ENCODE measurements around the gene RETREG3.
"Not testable (repeated sequence)": the region's sequence is repeated elsewhere in the genome, so short reads cannot be mapped to it uniquely, and the experiment has no call there.

RETREG3 gene

DNA sequence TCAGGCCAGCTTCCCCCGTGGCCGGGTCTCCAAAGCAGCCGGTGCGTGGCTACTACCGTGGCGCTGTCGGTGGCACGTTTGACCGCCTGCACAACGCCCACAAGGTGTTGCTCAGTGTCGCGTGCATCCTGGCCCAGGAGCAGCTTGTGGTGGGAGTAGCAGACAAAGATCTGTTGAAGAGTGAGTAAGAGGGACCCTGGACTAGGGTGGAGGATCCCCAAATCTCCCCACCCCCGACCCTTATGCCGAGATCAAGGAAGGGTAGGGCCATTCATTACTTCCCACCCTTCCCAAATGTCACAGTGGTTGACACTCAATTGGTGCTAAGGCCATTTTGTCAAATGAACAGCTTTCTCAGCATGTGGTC lies 46.0 kb downstream of the RETREG3 start:
- Histone ChIP-seq H3K9me3 (ENCODE audit: control insufficient read depth, low read length) (no peaks in the 10 kb centered on the region), H3K27ac (ENCODE audit: insufficient read depth, low read length, poor library complexity, severe bottlenecking) (no peak overlapping the region), H3K36me3 (ENCODE audit: control insufficient read depth, insufficient read depth, low read length) (peaks cover 18% of the 10 kb centered on the region), H3K27me3 (replicated peaks; ENCODE audit: control insufficient read depth, insufficient read depth, low read length, poor library complexity, severe bottlenecking) (no peaks in the 10 kb centered on the region), H3K4me3 (ENCODE audit: insufficient read depth, low read depth, low read length, poor library complexity, severe bottlenecking) (peak overlapping the region; percentile 95), H3K4me1 (ENCODE audit: control insufficient read depth, insufficient read depth, low read length, poor library complexity, severe bottlenecking) (peaks cover 32% of the 10 kb centered on the region)
- DNase-seq = no peak

DNA sequence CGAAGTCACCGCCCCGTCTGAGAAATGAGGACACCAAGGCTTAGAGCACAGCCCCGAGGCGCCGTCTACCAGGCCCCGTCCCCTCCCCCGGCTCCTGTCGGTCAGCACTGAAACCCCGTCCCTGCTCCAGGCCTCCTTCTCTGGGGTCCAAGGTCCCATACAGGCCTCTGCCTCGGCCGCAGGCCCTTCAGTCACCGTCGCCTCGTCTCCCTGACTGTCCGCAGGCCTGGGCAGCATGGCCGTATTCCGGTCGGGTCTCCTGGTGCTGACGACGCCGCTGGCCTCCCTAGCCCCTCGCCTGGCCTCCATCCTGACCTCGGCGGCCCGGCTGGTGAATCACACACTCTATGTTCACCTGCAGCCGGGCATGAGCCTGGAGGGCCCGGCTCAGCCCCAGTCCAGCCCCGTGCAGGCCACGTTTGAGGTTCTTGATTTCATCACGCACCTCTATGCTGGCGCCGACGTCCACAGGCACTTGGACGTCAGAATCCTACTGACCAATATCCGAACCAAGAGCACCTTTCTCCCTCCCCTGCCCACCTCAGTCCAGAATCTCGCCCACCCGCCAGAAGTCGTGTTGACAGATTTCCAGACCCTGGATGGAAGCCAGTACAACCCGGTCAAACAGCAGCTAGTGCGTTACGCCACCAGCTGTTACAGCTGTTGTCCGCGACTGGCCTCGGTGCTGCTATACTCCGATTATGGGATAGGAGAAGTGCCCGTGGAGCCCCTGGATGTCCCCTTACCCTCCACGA lies 46.6 kb downstream of the RETREG3 start:
- no peaks in the 10 kb centered on the region for H3K9me3 ChIP-seq (ENCODE audit: control insufficient read depth, low read length)
- H3K27me3 ChIP-seq (replicated peaks; ENCODE audit: control insufficient read depth, insufficient read depth, low read length, poor library complexity, severe bottlenecking) = no peaks in the 10 kb centered on the region
- DNase-seq = no peak
- H3K27ac ChIP-seq (ENCODE audit: insufficient read depth, low read length, poor library complexity, severe bottlenecking) = peak overlapping the region; percentile 84
- H3K4me1 ChIP-seq (ENCODE audit: control insufficient read depth, insufficient read depth, low read length, poor library complexity, severe bottlenecking) = peaks cover 29% of the 10 kb centered on the region
- H3K4me3 ChIP-seq (ENCODE audit: insufficient read depth, low read depth, low read length, poor library complexity, severe bottlenecking) = peak overlapping the region; percentile 95
- peaks cover 18% of the 10 kb centered on the region for H3K36me3 ChIP-seq (ENCODE audit: control insufficient read depth, insufficient read depth, low read length)

DNA sequence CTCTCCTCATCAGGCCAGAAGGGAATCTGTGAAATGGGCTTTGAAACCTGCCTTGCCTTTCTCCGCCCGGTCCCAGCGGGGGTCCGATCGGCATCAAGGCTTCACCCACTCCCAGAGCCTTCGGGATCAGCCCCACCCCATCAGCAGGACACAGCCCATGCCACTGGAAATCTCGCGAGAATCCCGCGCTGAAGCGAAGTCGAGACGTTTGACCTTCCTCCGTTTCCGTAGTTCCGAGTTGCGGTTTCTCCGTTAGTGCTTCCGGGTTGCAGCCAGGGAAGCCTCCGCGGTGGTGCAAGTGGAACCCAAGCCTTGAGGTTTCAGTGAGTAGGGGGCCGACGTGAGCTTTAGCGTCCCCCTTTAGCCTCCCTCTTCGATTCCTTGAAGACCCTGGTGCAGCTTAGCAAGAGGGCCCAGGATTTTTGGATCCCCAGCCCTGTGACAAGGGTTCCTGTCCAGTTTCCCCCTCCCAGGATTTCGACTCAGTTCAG lies 47.2 kb downstream of the RETREG3 start, which contains the start of gene COASY:
COASY (plus strand) TSS at position 252 of the 491 bp plus-strand sequence. CDS start 475 bp downstream, outside the sequence.
- DNase-seq = peak; percentile 81 to 88 (median 83)
- H3K4me1 ChIP-seq (ENCODE audit: control insufficient read depth, insufficient read depth, low read length, poor library complexity, severe bottlenecking) = peaks cover 26% of the 10 kb centered on the region
- H3K27me3 ChIP-seq (replicated peaks; ENCODE audit: control insufficient read depth, insufficient read depth, low read length, poor library complexity, severe bottlenecking) = no peaks in the 10 kb centered on the region
- H3K27ac ChIP-seq (ENCODE audit: insufficient read depth, low read length, poor library complexity, severe bottlenecking) = peak within 1 kb of the TSS; percentile 84
- H3K9me3 ChIP-seq (ENCODE audit: control insufficient read depth, low read length) = no peaks in the 10 kb centered on the region
- H3K36me3 ChIP-seq (ENCODE audit: control insufficient read depth, insufficient read depth, low read length) = peaks cover 18% of the 10 kb centered on the region
- H3K4me3 ChIP-seq (ENCODE audit: insufficient read depth, low read depth, low read length, poor library complexity, severe bottlenecking) = peak within 1 kb of the TSS; percentile 95

DNA sequence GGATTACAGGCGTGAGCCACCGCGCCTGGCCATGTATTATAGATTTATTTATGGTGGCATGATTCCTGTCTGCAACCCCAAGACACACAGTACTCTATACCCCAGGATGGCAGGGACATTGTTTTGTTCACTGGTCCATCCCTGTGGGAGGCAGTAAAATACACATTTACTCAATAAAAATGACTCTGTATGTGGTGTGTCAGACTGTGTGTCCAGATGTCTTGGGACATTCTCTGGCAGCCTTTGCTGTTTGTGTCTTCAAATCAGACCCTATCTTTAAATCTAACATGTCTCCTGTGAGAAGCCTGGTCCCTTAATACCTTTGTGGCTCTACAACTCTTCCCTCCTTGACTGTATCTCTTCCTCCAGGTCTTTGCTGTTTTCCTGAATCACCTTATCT lies 48.9 kb downstream of the RETREG3 start:
- no peaks in the 10 kb centered on the region for H3K9me3 ChIP-seq (ENCODE audit: control insufficient read depth, low read length)
- peaks cover 22% of the 10 kb centered on the region for H3K4me1 ChIP-seq (ENCODE audit: control insufficient read depth, insufficient read depth, low read length, poor library complexity, severe bottlenecking)
- H3K27ac ChIP-seq (ENCODE audit: insufficient read depth, low read length, poor library complexity, severe bottlenecking) = no peak overlapping the region
- no peaks in the 10 kb centered on the region for H3K27me3 ChIP-seq (replicated peaks; ENCODE audit: control insufficient read depth, insufficient read depth, low read length, poor library complexity, severe bottlenecking)
- no peak for DNase-seq
- peaks cover 10% of the 10 kb centered on the region for H3K36me3 ChIP-seq (ENCODE audit: control insufficient read depth, insufficient read depth, low read length)
- H3K4me3 ChIP-seq (ENCODE audit: insufficient read depth, low read depth, low read length, poor library complexity, severe bottlenecking) = no peak overlapping the region

DNA sequence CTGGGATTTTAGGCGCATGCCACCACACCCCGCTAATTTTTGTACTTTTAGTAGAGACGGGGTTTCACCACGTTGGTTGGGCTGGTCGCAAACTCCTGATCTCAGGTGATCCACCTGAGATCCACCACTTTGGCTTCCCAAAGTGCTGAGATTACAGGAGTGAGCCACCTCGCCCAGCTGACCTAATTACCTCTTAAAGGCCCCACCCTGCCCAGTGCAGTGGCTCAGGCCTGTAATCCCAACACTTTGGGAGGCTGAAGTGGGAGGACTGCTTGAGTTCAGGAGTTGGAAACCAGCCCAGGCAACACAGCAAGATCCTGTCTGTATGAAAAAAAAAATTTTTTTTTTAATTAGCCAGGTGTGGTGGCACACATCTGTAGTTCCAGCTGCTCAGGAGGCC lies 50.1 kb downstream of the RETREG3 start:
- Histone ChIP-seq H3K4me1 (ENCODE audit: control insufficient read depth, insufficient read depth, low read length, poor library complexity, severe bottlenecking) (peaks cover 29% of the 10 kb centered on the region), H3K36me3 (ENCODE audit: control insufficient read depth, insufficient read depth, low read length) (no peaks in the 10 kb centered on the region), H3K4me3 (ENCODE audit: insufficient read depth, low read depth, low read length, poor library complexity, severe bottlenecking) (no peak overlapping the region), H3K9me3 (ENCODE audit: control insufficient read depth, low read length) (no peaks in the 10 kb centered on the region), H3K27me3 (replicated peaks; ENCODE audit: control insufficient read depth, insufficient read depth, low read length, poor library complexity, severe bottlenecking) (no peaks in the 10 kb centered on the region), H3K27ac (ENCODE audit: insufficient read depth, low read length, poor library complexity, severe bottlenecking) (no peak overlapping the region)
- DNase-seq = no peak

DNA sequence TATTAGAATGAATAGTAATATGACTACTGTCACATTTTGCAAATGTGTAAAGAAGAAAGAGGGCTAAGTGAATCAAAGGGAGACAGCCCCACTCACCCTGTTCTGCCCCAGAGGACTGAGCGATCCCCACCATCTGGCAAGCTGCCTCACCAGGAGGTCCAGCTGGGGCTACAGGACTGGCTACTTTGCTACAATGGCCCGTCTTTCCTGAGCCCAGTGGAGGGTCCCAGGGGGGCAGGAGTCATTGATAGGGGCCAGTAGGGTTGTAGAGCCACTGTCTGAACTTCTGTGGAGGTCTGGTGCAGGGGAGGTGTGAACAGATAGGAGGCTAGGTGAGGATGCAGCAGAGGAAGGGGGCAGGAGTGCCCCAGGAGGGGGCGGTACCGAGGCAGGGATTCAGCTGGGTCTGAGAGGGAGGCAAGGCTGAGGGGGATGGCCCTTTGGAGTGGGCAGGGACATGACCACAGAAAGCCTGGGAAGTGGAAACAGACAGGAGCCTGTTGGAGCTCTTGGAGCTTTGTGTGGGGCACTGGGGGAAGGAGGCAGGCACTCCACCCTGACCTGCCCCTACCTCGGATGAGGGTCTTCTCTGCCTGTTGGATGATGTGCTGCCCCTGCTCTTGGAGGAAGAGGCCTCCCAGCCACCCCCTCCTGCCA lies 53.1 kb downstream of the RETREG3 start:
- H3K36me3 ChIP-seq (ENCODE audit: control insufficient read depth, insufficient read depth, low read length); H3K27me3 ChIP-seq (replicated peaks; ENCODE audit: control insufficient read depth, insufficient read depth, low read length, poor library complexity, severe bottlenecking); H3K9me3 ChIP-seq (ENCODE audit: control insufficient read depth, low read length); H3K27ac ChIP-seq (ENCODE audit: insufficient read depth, low read length, poor library complexity, severe bottlenecking); H3K4me3 ChIP-seq (ENCODE audit: insufficient read depth, low read depth, low read length, poor library complexity, severe bottlenecking); DNase-seq: not testable (repeated sequence)
- H3K4me1 ChIP-seq (ENCODE audit: control insufficient read depth, insufficient read depth, low read length, poor library complexity, severe bottlenecking) = peaks cover 14% of the 10 kb centered on the region

DNA sequence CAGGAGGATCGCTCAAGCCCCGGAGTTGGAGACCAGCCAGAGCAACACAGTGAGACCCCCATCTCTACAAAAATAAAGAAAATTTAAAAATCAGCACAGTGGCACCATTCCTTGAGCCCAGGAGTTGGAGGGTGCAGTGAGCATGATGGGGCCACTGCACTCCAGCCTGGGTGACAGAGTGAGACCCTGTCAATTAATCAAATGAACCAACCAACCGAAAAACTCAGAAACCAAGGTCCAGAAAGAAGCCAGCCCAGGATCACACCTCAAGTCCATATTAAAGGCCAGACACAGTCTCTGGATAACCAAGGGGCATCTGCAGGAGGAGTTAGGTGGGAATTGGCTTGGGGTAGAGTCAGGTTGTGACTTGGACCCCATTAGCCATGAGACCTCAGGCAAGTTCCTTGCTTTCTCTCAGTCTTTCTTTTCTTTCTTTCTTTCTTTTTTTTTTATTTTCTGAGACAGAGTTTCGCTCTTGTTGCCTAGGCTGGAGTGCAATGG lies 54.0 kb downstream of the RETREG3 start:
- peak overlapping the region; percentile 80 for H3K4me3 ChIP-seq (ENCODE audit: insufficient read depth, low read depth, low read length, poor library complexity, severe bottlenecking)
- no peaks in the 10 kb centered on the region for H3K27me3 ChIP-seq (replicated peaks; ENCODE audit: control insufficient read depth, insufficient read depth, low read length, poor library complexity, severe bottlenecking)
- H3K36me3 ChIP-seq (ENCODE audit: control insufficient read depth, insufficient read depth, low read length) = no peaks in the 10 kb centered on the region
- no peaks in the 10 kb centered on the region for H3K9me3 ChIP-seq (ENCODE audit: control insufficient read depth, low read length)
- H3K4me1 ChIP-seq (ENCODE audit: control insufficient read depth, insufficient read depth, low read length, poor library complexity, severe bottlenecking) = peaks cover 14% of the 10 kb centered on the region
- peak overlapping the region; percentile 68 for H3K27ac ChIP-seq (ENCODE audit: insufficient read depth, low read length, poor library complexity, severe bottlenecking)
- no peak for DNase-seq

DNA sequence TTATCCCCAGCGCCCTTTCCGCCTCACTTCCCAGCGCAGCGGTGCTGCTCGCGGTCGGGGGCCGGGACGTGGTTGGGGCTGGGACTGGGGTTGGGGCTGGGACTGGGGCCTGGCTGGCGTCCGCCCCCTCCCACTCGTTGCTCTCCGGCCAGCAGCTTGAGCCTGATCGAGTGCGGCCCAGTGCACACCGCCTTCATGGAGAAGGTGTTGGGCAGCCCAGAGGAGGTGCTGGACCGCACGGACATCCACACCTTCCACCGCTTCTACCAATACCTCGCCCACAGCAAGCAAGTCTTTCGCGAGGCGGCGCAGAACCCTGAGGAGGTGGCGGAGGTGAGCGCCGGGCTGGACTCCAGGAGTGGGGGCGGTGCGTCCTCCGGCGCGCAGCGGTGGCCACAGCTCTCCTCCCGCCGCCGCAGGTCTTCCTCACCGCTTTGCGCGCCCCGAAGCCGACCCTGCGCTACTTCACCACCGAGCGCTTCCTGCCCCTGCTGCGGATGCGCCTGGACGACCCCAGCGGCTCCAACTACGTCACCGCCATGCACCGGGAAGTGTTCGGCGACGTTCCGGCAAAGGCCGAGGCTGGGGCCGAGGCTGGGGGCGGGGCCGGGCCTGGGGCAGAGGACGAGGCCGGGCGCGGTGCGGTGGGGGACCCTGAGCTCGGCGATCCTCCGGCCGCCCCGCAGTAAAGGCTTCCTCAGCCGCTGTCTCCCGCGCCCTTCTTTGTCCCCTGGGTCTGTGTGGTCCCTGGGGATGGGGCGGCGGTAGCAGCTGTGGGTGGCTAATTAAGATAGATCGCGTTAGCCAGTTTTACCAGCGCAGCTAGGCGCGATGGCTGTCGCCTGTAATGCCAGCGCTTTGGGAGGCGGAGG lies 54.7 kb downstream of the RETREG3 start:
- DNase-seq = peak; percentile 57 to 63 (median 59)
- H3K27me3 ChIP-seq (replicated peaks; ENCODE audit: control insufficient read depth, insufficient read depth, low read length, poor library complexity, severe bottlenecking) = no peaks in the 10 kb centered on the region
- H3K4me3 ChIP-seq (ENCODE audit: insufficient read depth, low read depth, low read length, poor library complexity, severe bottlenecking) = peak overlapping the region; percentile 80
- peaks cover 14% of the 10 kb centered on the region for H3K4me1 ChIP-seq (ENCODE audit: control insufficient read depth, insufficient read depth, low read length, poor library complexity, severe bottlenecking)
- H3K27ac ChIP-seq (ENCODE audit: insufficient read depth, low read length, poor library complexity, severe bottlenecking) = peak overlapping the region; percentile 68
- no peaks in the 10 kb centered on the region for H3K9me3 ChIP-seq (ENCODE audit: control insufficient read depth, low read length)
- no peaks in the 10 kb centered on the region for H3K36me3 ChIP-seq (ENCODE audit: control insufficient read depth, insufficient read depth, low read length)

DNA sequence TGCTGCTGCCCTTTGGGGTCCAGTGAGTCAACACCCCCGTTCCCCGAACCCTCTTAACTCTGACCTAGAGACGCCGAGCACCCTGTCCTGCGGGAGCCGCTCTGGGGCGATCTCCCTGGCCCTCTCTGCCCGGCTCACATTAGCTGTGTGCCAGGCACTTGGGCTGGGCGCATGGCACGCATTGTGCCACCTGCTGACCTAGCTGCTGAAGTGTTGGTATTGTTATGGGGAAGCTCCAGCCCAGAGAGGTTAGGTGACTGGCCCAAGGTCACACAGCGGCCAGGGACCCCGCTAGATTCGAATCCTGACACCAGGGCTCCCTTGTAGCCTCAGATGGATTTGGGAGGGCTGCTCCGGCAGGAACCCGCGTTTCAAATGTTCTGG lies 55.3 kb downstream of the RETREG3 start:
- Histone ChIP-seq H3K27me3 (replicated peaks; ENCODE audit: control insufficient read depth, insufficient read depth, low read length, poor library complexity, severe bottlenecking) (no peaks in the 10 kb centered on the region), H3K36me3 (ENCODE audit: control insufficient read depth, insufficient read depth, low read length) (no peaks in the 10 kb centered on the region), H3K9me3 (ENCODE audit: control insufficient read depth, low read length) (no peaks in the 10 kb centered on the region), H3K27ac (ENCODE audit: insufficient read depth, low read length, poor library complexity, severe bottlenecking) (peak overlapping the region; percentile 68), H3K4me1 (ENCODE audit: control insufficient read depth, insufficient read depth, low read length, poor library complexity, severe bottlenecking) (peaks cover 16% of the 10 kb centered on the region), H3K4me3 (ENCODE audit: insufficient read depth, low read depth, low read length, poor library complexity, severe bottlenecking) (peak overlapping the region; percentile 80)
- no peak for DNase-seq

All from effector memory CD4-positive, alpha-beta T cell (primary cell).